ENCODE data around the gene PHLDB3. TPM values are rescaled to one million over a fixed set of nuclear protein-coding genes. Genes with fewer than 3 reads are reported as not detected.

PHLDB3 gene
- total RNA-seq, 4 donors from 2014 or later = 10.3 to 16.2 (median 12.6) TPM

DNA sequence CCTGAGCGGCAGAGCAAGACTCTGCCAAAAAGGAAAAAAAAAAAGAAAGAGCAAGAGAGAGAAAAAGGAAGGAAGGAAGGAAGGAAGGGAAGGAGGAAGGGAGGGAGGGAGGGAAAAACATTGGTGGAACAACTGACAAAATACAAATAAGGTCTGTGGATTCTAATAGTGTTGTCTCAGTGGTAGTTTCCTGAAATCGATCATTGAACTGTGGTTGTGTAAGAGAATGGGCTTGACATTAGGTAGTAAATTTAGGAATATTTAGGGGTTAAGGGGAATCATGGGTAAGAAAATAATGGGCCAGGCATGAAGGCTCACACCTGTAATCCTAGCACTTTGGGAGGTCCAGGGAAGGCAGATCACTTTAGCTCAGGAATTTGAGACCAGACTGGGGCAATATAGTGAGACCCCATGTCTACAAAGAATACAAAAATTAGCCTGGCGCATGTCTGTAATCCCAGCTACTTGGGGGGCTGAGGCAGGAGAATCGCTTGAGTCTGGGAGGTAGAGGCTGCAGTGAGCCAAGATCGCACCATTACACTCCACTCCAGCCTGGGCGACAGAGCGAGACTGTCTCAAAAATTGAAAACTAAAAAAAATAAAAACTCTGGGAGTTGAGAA is 14.5 kb downstream of the PHLDB3 start:
- WGBS = 91% methylated on average over 7 of the region's 7 CpGs
- Histone ChIP-seq H3K4me3 (no peak overlapping the region), H3K36me3 (peaks cover 1 to 36% (median 8%) of the 10 kb centered on the region in 4 donors), H3K27me3 (no peaks in the 10 kb centered on the region), H3K9me3 (no peaks in the 10 kb centered on the region), H3K4me1 (no peaks in the 10 kb centered on the region), H3K27ac (replicated peaks in 1 of 4) (no peak overlapping the region)
- no peak for TF ChIP-seq POLR2A (IDR thresholded peaks at IDR 0.05; ENCODE audit: low read depth)
- no peak for TF ChIP-seq EP300 (IDR thresholded peaks at IDR 0.05)
- TF ChIP-seq POLR2AphosphoS5 (IDR thresholded peaks at IDR 0.05) = no peak
- TF ChIP-seq, protein P1, sequence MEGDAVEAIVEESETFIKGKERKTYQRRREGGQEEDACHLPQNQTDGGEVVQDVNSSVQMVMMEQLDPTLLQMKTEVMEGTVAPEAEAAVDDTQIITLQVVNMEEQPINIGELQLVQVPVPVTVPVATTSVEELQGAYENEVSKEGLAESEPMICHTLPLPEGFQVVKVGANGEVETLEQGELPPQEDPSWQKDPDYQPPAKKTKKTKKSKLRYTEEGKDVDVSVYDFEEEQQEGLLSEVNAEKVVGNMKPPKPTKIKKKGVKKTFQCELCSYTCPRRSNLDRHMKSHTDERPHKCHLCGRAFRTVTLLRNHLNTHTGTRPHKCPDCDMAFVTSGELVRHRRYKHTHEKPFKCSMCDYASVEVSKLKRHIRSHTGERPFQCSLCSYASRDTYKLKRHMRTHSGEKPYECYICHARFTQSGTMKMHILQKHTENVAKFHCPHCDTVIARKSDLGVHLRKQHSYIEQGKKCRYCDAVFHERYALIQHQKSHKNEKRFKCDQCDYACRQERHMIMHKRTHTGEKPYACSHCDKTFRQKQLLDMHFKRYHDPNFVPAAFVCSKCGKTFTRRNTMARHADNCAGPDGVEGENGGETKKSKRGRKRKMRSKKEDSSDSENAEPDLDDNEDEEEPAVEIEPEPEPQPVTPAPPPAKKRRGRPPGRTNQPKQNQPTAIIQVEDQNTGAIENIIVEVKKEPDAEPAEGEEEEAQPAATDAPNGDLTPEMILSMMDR (IDR thresholded peaks at IDR 0.05) = no peak
- DNase-seq (ENCODE audit: extremely low spot score) = no peak
- intact Hi-C loops (cut with DNase I) = no loop called here

DNA sequence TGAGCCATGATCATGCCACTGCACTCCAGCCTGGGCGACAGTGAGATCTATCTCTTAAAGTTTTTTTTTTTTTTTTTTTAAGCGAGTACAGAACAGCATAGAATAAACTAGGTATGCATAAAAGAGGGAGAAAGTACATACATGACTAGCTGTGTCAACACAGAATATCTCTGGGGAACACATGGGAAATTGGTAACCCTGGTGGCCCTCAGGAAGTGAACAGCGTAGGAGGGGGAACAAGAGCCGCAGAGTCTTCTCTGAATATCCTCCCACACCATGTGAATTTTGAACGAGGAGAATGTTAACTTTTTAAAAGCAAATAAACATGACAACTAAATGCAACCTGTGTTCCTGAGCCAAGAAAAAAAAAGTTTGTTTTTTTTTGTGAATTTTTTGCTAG is 15.2 kb downstream of the PHLDB3 start:
- Histone ChIP-seq H3K36me3 (peaks cover 0 to 29% (median 2%) of the 10 kb centered on the region in 4 donors), H3K27me3 (no peaks in the 10 kb centered on the region), H3K9me3 (no peaks in the 10 kb centered on the region), H3K4me3 (no peak overlapping the region), H3K4me1 (no peaks in the 10 kb centered on the region), H3K27ac (replicated peaks in 1 of 4) (no peak overlapping the region)
- DNase-seq (ENCODE audit: extremely low spot score) = no peak
- 66% methylated on average over 5 of the region's 5 CpGs for WGBS
- intact Hi-C loops (cut with DNase I) = no loop called here
- no peak for TF ChIP-seq POLR2A (IDR thresholded peaks at IDR 0.05; ENCODE audit: low read depth)
- TF ChIP-seq, protein P1 (IDR thresholded peaks at IDR 0.05) = no peak
- TF ChIP-seq EP300 (IDR thresholded peaks at IDR 0.05) = no peak
- no peak for TF ChIP-seq POLR2AphosphoS5 (IDR thresholded peaks at IDR 0.05)

DNA sequence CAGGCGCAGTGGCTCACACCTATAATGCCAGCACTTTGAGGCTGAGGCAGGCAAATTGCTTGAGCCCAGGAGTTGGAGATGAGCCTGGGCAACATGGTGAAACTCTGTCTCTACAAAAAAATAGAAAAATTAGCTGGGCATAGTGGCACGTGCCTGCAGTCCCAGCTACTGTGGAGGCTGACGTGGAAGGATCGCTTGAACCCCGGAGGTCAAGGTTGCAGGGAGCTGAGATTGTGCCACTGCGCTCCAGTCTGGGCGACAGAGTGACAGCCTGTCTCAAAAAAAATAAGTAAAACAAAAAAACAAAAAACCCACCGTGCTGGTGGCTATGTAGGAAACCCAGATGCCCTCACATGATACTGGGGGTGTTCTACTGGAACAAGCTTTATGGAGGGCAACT is 16.4 kb downstream of the PHLDB3 start:
- no peak for DNase-seq (ENCODE audit: extremely low spot score)
- H3K27me3 ChIP-seq = no peaks in the 10 kb centered on the region
- no peaks in the 10 kb centered on the region for H3K9me3 ChIP-seq
- intact Hi-C loops (cut with DNase I) = no loop called here
- H3K4me3 ChIP-seq = no peak overlapping the region
- H3K27ac ChIP-seq (replicated peaks in 1 of 4) = no peak overlapping the region
- no peaks in the 10 kb centered on the region for H3K4me1 ChIP-seq
- H3K36me3 ChIP-seq = peaks cover 0 to 23% (median 0%) of the 10 kb centered on the region in 4 donors
- WGBS = 91% methylated on average over 8 of the region's 8 CpGs
- TF ChIP-seq POLR2AphosphoS5 (IDR thresholded peaks at IDR 0.05) (no peak), EP300 (IDR thresholded peaks at IDR 0.05) (no peak)
- TF ChIP-seq, protein P1 (IDR thresholded peaks at IDR 0.05) = no peak

DNA sequence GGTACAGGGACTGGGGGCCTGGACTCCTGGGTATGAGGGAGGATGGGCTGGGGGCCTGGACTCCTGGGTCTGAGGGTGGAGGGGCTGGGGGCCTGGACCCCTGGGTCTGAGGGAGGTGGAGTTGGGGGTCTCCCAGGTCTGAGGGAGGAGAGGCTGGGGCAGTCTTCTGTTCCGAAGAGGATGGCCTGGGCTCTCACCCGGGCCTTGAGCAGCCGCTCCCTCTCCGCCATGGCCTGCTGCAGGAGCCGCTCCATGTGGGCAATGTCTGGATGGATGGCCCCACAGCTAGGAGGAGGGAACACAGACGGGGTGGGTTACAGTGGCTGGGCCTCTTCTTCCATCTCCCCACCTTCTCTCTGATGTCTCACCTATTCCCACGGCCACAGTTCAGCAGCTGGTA is 18.1 kb downstream of the PHLDB3 start:
- intact Hi-C loops (cut with DNase I) = no loop called here
- TF ChIP-seq EP300 (IDR thresholded peaks at IDR 0.05) = no peak
- TF ChIP-seq POLR2A (IDR thresholded peaks at IDR 0.05; ENCODE audit: low read depth) = no peak
- TF ChIP-seq POLR2AphosphoS5 (IDR thresholded peaks at IDR 0.05) = no peak
- TF ChIP-seq, protein P1 (IDR thresholded peaks at IDR 0.05) = no peak
- H3K27ac ChIP-seq (replicated peaks in 1 of 4) = no peak overlapping the region
- H3K27me3 ChIP-seq = no peaks in the 10 kb centered on the region
- H3K4me1 ChIP-seq = no peaks in the 10 kb centered on the region
- no peaks in the 10 kb centered on the region for H3K9me3 ChIP-seq
- no peak for DNase-seq (ENCODE audit: extremely low spot score)
- WGBS = 97% methylated on average over 5 of the region's 7 CpGs
- peaks cover 0 to 22% (median 0%) of the 10 kb centered on the region in 4 donors for H3K36me3 ChIP-seq
- H3K4me3 ChIP-seq = no peak overlapping the region

DNA sequence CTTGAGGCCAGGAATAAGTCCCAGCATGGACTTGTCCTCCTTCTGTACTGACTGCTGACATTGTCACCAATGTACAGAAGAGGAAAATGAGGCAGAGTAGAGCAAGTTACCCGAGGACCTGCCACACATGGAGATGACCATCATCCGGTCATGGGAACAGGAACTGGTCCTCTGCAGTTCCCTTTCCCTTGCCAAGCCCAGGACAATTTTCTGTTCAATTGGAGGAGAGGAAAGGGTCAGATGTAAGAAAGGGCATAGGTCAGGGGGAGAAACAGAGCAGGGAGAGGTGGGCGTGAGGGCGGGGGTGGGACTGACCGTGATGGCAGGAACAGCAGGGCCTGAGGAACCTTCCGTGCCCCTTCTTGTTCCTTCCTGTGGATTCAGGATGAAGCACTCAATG is 18.6 kb downstream of the PHLDB3 start:
- TF ChIP-seq EP300 (IDR thresholded peaks at IDR 0.05) = no peak
- no peak for TF ChIP-seq POLR2AphosphoS5 (IDR thresholded peaks at IDR 0.05)
- no peak for TF ChIP-seq POLR2A (IDR thresholded peaks at IDR 0.05; ENCODE audit: low read depth)
- TF ChIP-seq, protein P1 (IDR thresholded peaks at IDR 0.05) = no peak
- Histone ChIP-seq H3K4me3 (no peak overlapping the region), H3K27ac (replicated peaks in 1 of 4) (no peak overlapping the region), H3K4me1 (no peaks in the 10 kb centered on the region), H3K27me3 (no peaks in the 10 kb centered on the region), H3K36me3 (peaks cover 0 to 20% (median 0%) of the 10 kb centered on the region in 4 donors), H3K9me3 (no peaks in the 10 kb centered on the region)
- WGBS = 76% methylated on average over 6 of the region's 6 CpGs
- no peak for DNase-seq (ENCODE audit: extremely low spot score)
- intact Hi-C loops (cut with DNase I) = no loop called here
